Effector memory CD4-positive, alpha-beta T cell (primary cell): ENCODE data around the gene B3GAT1.

ENCODE experiments used
- DNase-seq, 3 donors: peaks; one replicate each; pipeline ENCODE4 v3.0.0-alpha.2; 2020
- H3K27ac ChIP-seq: 2 replicates; pipeline ENCODE4 v1.7.0; 2013; ENCODE audit warnings: mild to moderate bottlenecking, low read length, moderate library complexity; ENCODE audit not compliant: insufficient read depth, poor library complexity, severe bottlenecking
- H3K27me3 ChIP-seq: replicated peaks from 2 replicates; pipeline ENCODE4 v1.7.0; 2013; ENCODE audit warnings: mild to moderate bottlenecking, low read length; ENCODE audit not compliant: insufficient read depth, control insufficient read depth, poor library complexity, severe bottlenecking
- H3K36me3 ChIP-seq: 2 replicates; pipeline ENCODE4 v1.7.0; 2013; ENCODE audit warnings: mild to moderate bottlenecking, low read length, moderate library complexity; ENCODE audit not compliant: control insufficient read depth, insufficient read depth
- H3K4me1 ChIP-seq: 2 replicates; pipeline ENCODE4 v1.7.0; 2013; ENCODE audit warnings: low read length, mild to moderate bottlenecking; ENCODE audit not compliant: control insufficient read depth, insufficient read depth, poor library complexity, severe bottlenecking
- H3K4me3 ChIP-seq: 2 replicates; pipeline ENCODE4 v1.7.0; 2013; ENCODE audit warnings: low read length, low read depth, mild to moderate bottlenecking; ENCODE audit not compliant: insufficient read depth, poor library complexity, severe bottlenecking
- H3K9me3 ChIP-seq: 2 replicates; pipeline ENCODE4 v1.7.0; 2013; ENCODE audit warnings: mild to moderate bottlenecking, low read length, moderate library complexity; ENCODE audit not compliant: control insufficient read depth

The B3GAT1 gene

GRCh38 chr11:134392953-134393615 lies 19.0 kb downstream of the B3GAT1 start:
- Histone ChIP-seq H3K27me3 (no peaks in the 10 kb centered on the region), H3K4me3 (no peak overlapping the region), H3K27ac (no peak overlapping the region), H3K9me3 (no peaks in the 10 kb centered on the region), H3K36me3 (no peaks in the 10 kb centered on the region), H3K4me1 (no peaks in the 10 kb centered on the region)
- no peak for DNase-seq

GRCh38 chr11:134391656-134392055 lies 20.4 kb downstream of the B3GAT1 start:
- no peaks in the 10 kb centered on the region for H3K36me3 ChIP-seq
- no peaks in the 10 kb centered on the region for H3K27me3 ChIP-seq
- peaks cover 10% of the 10 kb centered on the region for H3K4me1 ChIP-seq
- no peak overlapping the region for H3K4me3 ChIP-seq
- H3K9me3 ChIP-seq = no peaks in the 10 kb centered on the region
- no peak overlapping the region for H3K27ac ChIP-seq
- DNase-seq = no peak

DNA sequence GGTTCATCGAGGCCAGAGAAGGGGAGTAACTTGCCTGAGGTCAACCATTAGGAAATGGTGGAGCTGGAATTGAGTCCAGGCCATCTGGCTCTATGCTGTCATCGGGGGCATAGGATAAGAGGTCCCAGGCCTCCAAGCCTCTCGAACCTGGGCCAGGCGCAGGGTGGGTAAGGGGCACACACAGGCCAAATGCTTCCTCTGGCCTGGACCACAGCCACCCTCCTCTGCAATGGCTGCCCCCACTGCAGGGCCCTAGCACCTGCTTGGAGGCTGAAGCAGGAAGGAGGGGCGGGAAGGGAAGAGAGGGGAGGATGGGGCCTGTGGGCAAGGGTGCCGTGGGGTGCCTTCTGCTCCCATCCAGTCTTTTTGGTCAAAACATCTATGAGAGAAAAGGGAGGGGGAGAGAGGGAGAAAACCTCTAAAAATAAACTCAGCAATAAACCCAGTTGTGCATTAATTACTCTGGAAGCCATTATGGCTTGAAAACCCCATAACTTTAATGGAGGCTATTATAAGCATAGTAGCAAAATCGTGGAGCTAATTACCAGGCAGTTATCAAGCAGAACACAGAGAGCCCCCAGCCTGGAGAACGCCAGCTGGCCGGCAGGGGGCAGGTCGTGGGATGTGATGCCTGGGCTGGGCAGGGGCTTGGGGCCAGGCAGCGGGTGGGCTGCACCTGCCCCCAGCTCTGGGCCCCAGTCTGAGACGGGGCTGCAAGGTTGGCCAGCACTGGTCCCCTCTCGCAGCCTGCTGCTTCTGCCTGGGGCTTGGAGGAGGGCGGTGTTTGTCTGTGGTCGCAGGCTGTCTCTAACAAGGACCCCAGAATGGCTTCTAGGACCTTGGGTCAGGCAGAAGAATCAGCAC lies 21.1 kb downstream of the B3GAT1 start:
- DNase-seq = no peak
- H3K36me3 ChIP-seq = no peaks in the 10 kb centered on the region
- no peak overlapping the region for H3K27ac ChIP-seq
- no peaks in the 10 kb centered on the region for H3K9me3 ChIP-seq
- H3K4me1 ChIP-seq = peaks cover 17% of the 10 kb centered on the region
- no peak overlapping the region for H3K4me3 ChIP-seq
- H3K27me3 ChIP-seq = no peaks in the 10 kb centered on the region

GRCh38 chr11:134389464-134390180 lies 22.4 kb downstream of the B3GAT1 start:
- peaks cover 5% of the 10 kb centered on the region for H3K27me3 ChIP-seq
- no peaks in the 10 kb centered on the region for H3K36me3 ChIP-seq
- no peak for DNase-seq
- peaks cover 17% of the 10 kb centered on the region for H3K4me1 ChIP-seq
- no peak overlapping the region for H3K4me3 ChIP-seq
- H3K9me3 ChIP-seq = no peaks in the 10 kb centered on the region
- no peak overlapping the region for H3K27ac ChIP-seq

- no peaks in the 10 kb centered on the region for H3K9me3 ChIP-seq
- peaks cover 10% of the 10 kb centered on the region for H3K27me3 ChIP-seq
- peaks cover 17% of the 10 kb centered on the region for H3K4me1 ChIP-seq
- no peak for DNase-seq
- H3K4me3 ChIP-seq = no peak overlapping the region
- H3K27ac ChIP-seq = no peak overlapping the region
- no peaks in the 10 kb centered on the region for H3K36me3 ChIP-seq
Observed at GRCh38 chr11:134388590-134388989, 23.5 kb downstream of the B3GAT1 start.

DNA sequence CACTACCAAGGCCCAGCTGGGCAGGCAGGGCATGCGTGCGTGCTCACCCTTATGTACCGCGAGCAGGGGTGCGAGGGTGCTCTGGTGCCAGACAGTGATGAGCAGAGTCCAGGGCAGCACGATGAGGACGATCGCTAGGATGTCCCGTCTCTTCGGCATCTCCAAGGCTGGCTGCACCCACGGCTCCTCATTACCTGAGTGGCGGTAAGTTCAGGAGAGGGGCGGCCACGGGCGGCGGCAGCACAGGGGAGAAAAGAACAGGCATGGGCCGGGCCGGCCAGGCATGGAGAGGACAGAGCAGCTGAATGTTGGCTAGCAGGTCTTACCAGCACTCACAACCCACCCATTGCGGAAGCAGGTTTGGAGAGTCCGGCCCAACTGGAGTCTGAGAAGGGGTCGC lies 24.5 kb downstream of the B3GAT1 start:
- H3K27ac ChIP-seq = no peak overlapping the region
- H3K4me3 ChIP-seq = no peak overlapping the region
- peaks cover 10% of the 10 kb centered on the region for H3K27me3 ChIP-seq
- no peak for DNase-seq
- H3K36me3 ChIP-seq = no peaks in the 10 kb centered on the region
- no peaks in the 10 kb centered on the region for H3K9me3 ChIP-seq
- peaks cover 17% of the 10 kb centered on the region for H3K4me1 ChIP-seq

DNA sequence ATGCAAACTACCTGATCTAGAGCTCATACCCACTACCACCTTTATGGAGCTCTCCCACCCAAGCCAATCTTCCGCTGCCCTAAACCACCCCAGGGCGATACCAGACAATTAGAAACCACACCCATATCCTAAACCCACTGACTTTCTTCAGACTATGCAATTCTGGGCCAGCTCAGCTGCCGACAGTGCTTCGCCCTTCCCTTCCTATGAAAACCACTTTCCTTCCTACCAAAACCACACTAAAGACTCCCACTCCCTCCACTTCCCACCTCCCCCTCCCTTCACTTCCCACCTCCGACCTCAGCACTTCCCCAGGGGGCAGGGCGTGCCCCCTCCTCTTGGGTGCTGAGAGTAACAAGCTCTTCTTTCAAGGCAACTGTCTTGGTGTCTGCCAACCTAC lies 25.1 kb downstream of the B3GAT1 start:
- Histone ChIP-seq H3K9me3 (no peaks in the 10 kb centered on the region), H3K27ac (no peak overlapping the region), H3K4me1 (peaks cover 17% of the 10 kb centered on the region), H3K4me3 (no peak overlapping the region), H3K36me3 (no peaks in the 10 kb centered on the region), H3K27me3 (peaks cover 10% of the 10 kb centered on the region)
- no peak for DNase-seq

GRCh38 chr11:134385774-134386565 lies 26.1 kb downstream of the B3GAT1 start:
- H3K36me3 ChIP-seq = no peaks in the 10 kb centered on the region
- DNase-seq = no peak
- H3K9me3 ChIP-seq = no peaks in the 10 kb centered on the region
- H3K27ac ChIP-seq = no peak overlapping the region
- no peak overlapping the region for H3K4me3 ChIP-seq
- peaks cover 17% of the 10 kb centered on the region for H3K4me1 ChIP-seq
- peaks cover 10% of the 10 kb centered on the region for H3K27me3 ChIP-seq

GRCh38 chr11:134385171-134385570 lies 26.9 kb downstream of the B3GAT1 start:
- Histone ChIP-seq H3K27ac (no peak overlapping the region), H3K36me3 (no peaks in the 10 kb centered on the region), H3K27me3 (peaks cover 10% of the 10 kb centered on the region), H3K9me3 (no peaks in the 10 kb centered on the region), H3K4me1 (peaks cover 17% of the 10 kb centered on the region), H3K4me3 (no peak overlapping the region)
- DNase-seq = no peak
